Stimulated activated CD4-positive, alpha-beta T cell treated with anti-CD3 and anti-CD28 coated beads, TNF-alpha, amount 100 ng/mL, for 48 hours (primary cell): ENCODE results near the gene FAIM2.
"Not testable (repeated sequence)": the region's sequence is repeated elsewhere in the genome, so short reads cannot be mapped to it uniquely, and the experiment has no call there.

ENCODE experiments used
- DNase-seq, 3 donors: peaks; one replicate each; pipeline ENCODE4 v3.0.0-alpha.2; 2020; ENCODE audit warnings: low read depth in 3 of 3

The FAIM2 gene

DNA sequence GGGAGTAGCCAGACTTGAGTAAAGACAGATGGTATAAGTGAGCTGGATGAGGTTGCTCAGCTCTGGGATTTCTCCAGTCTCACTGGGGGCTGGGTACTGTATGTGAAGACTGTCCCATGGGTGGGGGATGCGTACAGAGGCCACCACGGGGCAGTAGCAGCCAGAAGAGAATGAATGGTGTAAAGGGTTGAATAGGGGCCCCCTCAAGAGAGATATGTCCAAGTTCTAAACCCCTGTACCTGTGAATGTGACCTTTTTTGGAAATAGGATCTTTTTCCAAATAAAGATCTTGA is 39.0 kb downstream of the FAIM2 start:
- DNase-seq: no peak

DNA sequence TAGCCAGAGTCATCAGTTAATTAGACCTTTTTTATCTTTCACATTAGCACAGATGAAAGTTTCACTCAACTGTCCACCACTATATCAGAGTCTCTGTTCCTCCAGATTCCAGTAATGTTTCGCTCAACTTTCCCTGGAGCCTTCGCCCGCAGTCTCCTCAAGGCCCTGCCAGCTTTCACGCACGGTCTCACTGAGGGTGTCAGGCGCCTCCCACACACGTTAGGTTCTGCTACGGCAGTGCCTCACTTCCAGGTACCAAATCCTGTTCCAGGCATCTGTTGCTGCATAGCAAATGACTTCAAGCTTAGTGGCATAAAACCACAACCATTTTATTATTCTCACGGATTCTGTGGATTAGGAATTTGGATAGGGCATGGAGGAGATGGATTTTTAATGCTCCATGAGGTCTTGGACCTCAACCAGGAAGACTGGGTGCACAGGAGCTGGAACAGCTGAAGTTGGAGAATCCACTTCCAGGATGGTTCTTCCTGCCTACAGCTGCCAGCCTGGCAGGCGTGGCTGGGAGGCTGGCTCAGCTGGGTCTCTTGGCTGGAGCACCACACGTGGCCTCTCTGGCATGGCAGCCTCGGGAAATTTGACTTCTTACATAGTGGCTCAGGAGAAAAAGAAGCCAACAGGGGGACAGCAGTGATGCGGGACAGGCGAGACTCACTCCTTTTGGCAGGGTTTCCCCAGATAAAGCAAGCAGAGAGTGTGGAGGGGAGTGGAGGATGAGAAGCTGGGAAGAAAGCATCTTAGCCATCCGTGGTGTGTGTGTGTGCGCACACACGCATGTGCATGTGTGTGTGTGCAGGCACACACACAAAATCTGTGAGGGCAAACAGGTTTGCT is 39.5 kb downstream of the FAIM2 start:
- DNase-seq: no peak

DNA sequence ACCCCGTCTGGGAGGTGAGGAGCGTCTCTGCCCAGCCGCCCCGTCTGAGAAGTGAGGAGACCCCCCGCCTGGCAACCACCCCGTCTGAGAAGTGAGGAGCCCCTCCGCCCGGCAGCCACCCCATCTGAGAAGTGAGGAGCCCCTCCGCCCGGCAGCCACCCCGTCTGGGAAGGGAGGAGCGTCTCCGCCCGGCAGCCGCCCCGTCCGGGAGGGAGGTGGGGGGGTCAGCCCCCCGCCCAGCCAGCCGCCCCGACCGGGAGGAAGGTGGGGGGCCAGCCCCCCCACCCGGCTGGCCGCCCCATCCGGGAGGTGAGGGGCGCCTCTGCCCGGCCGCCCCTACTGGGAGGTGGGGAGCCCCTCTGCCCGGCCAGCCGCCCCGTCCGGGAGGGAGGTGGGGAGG is 42.8 kb downstream of the FAIM2 start:
- DNase-seq: not testable (repeated sequence)

DNA sequence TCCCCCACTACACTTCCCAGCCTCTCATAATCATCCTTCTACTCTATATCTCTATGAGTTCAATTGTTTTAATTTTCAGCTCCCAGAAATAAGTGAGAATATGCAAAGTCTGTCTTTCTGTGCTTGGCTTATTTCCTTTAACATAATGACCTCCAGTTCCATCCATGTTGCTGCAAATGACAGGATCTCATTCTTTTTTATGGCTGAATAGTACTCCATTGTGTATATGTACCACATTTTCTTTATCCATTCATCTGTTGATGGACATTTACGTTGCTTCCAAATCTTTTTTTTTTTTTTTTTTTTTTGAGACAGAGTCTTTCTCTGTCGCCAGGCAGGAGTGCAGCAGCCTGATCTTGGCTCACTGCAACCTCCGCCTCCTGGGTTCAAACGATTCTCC is 47.8 kb downstream of the FAIM2 start:
- DNase-seq: not testable (repeated sequence)

DNA sequence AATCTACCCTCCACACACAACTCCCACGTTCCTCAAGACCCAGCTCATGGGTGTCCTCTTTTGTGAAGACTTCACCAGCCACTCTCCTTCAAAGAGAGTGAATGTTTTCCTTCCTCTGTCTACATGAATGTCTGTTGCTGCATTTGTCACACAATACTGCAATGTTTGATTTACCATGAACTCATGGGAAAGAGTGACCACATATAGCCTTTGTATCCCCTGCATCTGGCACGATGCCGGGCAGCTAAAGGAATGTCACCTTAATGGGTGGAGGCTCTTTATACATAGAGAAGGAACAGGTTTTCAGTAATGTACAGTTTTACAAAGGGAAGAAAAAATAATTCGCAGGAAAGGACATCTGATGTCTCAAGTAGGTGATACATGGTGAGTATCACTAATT is 48.7 kb downstream of the FAIM2 start:
- DNase-seq: no peak

DNA sequence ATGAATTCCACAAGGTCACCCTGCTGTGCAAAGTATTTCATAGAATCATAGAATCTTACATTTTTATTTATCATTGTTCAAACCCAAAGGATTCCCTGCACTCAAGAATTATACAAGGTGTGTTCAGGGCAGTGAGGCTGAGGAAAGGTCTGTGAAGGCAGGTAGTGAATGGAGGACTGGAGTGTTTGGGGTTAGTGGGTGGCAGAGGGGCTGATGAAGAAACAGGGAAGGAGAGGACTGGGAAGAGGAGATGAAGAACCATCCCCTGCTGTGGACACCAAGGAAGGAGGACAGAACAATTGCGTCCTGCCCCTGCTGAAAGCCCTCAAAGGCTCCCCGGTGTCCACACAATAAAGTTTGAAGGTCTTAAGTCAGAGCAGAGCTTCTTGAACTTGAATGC is 50.0 kb downstream of the FAIM2 start:
- no peak for DNase-seq

DNA sequence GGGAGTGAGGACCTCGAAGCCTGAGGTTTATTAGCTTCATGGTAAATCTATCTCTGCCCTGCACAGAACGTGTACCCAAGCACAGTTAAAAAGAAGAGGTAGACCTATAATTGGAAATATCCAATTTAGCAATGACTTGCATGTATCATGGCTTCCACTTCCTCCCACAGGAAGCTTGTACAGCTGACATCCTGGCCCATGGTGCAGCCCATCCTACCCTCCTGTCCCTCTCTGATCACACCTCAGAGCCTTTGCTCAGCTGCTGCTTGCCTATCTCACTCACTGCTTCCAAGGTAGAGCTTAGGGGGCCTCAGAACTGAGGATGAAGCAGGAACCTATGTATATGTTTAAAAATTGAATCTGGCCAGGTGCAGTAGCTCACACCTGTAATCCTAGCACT is 56.5 kb downstream of the FAIM2 start:
- DNase-seq: no peak

DNA sequence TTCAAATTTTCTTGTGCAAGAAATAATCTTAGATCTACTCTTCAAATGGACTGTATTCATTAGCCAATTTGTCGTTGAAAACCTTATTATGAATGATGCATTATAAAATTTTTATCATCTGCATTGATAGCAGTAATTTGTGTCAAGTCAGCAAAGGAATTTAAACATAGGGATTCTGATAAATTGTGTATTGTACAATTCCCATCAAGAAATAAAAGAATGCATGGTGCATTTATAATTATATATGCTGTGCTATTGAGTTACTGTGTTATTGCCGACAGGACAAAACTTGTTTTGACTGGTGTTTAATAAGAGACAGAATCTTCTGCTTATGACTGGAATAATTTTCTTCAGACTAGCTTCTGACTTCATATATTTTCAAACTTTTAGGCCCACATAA is 57.7 kb downstream of the FAIM2 start:
- no peak for DNase-seq

DNA sequence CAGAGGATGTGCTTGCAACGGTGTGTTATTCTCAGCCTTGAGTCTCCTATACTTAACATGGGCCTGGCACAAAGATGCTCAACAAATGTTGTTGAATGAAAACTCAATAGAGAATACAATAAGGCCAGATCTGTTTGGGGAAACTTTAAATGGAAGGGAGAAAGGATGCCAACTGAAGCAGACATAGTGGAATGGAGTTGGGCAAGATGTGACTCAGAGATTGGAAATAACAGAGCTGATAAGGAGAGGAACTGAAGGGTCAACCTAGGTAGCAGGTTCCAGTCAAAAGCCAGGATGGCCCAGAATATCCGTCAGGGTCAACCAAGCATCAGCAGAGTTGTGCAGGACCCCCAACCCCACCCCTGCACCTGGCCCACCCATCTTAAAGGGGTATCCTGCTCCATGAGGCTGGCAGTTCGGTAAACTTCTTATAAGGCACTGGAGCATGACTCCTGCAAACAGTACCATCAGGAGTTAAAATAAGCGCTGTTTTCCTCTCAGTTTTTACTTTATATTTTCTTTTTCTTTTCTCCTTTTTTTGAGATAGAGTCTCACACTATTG is 59.7 kb downstream of the FAIM2 start:
- no peak for DNase-seq

DNA sequence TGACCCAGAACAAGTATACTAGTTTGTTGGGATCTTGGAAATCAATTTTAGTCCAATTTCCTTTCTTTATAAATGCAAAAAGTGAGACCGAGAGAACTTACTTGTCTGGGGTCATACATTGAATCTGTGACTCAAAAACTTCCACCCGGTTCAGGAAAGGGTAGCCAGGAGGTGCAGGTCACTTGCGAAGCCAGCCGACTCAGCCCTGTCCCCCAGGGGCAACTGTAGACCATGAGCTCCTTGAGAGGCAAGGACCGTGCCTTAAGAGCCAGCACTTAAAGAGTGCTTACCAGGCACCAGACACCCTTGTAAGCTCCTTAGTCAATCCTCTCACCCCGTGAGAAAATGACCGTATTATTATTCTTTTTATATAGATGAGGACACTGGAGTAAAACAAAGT is 60.3 kb downstream of the FAIM2 start:
- DNase-seq: no peak

DNA sequence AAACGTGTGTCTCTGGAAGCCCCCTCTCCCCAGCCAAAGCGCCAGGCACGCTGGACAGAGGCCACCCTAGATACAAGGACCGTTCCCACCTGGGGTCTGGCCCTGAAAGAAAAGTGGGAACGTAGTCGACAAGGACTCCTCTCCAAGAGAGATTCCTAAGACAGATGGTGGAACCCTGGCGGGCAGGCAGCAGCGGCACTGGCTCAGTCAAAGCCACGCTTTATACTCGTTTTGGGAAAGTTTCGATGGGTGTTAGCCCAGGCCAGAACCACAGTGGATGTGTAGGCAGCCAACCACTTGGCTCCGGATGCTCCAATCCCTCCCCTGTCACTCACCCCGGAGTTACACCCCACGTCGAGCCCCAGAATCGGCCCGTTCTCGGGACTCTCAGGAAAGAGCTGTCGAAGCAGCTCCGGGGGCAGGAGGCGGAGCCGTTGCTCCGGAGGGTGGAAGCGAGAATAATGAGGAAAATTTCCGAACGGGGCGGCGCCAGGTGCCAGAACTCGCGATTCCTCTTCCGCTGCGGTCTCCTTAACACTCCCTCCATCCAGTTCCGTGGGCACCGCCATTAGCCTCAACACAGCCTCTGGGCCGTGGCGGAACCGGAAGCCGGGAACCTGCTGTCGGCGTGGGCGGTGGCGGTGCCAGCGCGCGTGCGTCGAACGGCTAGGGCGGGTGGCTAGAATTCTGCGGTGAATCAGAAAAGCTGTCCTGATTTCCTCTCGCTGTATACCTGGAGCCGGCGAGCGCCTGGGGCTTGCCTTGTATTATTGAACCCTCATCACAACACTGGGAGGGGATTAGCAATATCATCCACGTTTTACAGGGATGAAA is 61.0 kb downstream of the FAIM2 start, which contains the start of gene BCDIN3D:
BCDIN3D (minus strand) TSS at position 588 of the 834 bp plus-strand sequence; CDS start at position 569, 19 bp downstream.
- peak; percentile 90 to 93 (median 91) for DNase-seq

DNA sequence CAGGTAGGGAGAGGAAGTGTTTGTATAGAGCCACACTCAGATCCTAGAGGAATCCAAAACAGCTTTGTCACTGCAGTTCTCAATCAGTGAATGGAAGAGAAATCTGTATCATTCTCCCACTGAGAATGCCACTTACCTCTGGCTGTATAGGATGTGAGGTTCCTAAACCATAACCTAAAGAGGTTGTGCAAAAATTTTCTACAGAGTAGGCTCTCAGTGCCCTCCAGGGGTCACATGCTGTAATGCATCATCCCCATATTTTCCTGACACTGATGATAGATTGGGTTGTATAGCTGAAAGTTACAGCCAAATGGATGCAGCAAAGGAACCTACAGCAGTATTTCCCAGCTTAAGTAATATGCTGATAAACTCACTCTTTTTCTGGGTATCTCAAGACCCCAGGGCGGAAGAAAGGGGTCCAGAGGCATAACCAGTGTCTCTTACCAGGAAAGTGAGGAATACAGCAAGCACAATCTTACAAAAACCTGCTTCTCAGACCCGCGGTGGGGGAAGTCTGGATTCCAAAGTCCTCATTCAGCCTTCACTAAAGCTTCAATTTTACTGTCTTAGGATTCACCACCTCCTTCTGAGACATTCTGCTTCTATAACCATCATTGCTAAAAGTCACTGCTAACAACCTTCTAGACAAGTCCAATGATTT is 64.6 kb downstream of the FAIM2 start:
- DNase-seq: no peak

DNA sequence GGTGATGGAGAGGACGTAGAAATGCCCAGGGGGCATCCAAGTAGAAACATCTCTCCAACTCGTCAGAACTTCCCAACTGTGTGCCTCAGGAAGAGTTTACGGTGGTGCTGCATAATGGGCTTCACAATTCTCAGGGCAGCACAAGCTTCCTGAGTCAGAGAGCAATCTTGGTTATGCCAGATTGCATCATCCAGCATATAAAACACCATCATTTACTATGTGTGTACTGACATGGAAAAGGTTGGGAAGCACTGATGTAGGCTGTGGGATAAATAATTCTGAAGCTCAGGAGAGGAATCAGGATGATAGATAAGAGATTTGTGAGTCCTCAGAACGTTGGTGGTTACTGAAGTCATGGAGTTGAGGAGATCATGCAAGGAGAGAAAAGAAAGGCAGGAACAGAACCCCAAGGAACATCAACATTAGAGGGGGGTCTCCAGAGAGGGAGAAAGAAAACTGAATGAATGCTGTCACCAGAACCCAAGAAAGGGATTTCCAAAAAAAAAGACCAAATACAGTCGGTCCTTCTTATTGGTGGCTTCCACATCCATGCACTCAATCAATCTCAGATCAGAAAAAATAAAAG is 70.8 kb downstream of the FAIM2 start:
- no peak for DNase-seq

DNA sequence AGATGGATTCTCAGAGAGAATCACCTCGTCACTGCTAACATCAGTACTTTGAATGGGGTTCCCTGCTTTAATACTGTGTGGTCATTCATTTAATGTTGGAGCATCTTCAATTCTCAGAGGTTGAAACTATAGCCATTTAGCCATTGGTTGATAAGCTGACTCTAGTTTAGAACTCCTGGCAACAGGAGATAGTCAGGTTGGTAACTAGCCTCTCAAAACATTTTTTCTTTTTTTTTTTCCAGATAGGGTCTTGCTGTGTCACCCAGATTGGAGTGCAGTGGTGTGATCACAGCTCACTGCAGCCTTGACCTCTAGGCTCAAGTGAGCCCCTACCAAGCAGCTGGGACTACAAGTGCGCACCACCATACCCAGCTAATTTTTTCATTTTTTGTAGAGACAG is 72.0 kb downstream of the FAIM2 start:
- no peak for DNase-seq

DNA sequence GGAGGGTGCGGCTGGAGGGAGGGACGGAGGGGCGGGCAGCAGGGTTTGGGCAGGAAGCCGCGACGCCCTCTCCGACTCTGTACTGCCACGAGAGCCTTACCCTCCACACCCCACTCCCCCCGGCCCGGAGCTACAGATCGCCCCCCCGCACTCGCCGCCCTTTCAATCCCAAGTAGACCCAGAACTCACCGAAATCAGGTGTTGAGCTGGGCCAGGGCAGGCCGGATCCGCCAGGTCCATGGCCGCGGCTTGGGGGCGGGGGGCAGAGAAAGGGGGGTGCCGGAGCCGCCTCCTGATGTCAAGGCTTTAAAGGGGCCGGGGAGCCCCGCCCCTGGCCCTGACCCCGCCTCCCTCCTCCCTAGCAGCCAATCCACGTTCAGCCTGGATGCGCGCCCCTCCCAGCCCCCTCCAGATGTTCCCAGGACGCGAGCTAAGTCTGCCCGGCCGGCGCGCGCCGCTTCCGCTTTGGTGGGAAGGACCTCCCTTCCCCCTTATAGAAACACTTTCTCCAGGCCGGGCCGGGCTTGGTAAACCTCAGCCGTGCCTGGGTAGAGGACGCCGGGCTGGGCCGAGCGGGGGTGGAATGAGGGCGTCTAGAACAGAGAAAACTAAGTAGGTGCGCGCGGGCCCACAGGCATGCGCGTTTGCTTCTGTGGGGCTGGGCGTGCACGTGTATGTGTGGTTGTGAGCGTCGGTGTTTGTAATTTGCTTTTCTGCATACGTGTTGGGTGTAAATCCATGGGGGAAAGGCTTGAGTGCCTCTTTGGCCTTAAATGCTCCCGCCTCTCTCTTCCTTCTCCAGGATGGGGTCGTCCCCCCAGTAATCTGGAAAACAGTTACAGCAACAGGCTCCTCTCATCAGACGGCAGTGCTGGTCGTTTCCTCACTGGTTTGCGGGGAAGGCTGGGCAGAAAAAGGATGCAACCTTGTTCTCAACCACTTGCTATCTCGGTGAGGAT is 75.3 kb downstream of the FAIM2 start, which contains the start of gene NCKAP5L:
NCKAP5L (minus strand) TSS at position 281 of the 959 bp plus-strand sequence. CDS start 24,369 bp downstream, outside the sequence.
- DNase-seq: peak; percentile 86 to 92 (median 89)

DNA sequence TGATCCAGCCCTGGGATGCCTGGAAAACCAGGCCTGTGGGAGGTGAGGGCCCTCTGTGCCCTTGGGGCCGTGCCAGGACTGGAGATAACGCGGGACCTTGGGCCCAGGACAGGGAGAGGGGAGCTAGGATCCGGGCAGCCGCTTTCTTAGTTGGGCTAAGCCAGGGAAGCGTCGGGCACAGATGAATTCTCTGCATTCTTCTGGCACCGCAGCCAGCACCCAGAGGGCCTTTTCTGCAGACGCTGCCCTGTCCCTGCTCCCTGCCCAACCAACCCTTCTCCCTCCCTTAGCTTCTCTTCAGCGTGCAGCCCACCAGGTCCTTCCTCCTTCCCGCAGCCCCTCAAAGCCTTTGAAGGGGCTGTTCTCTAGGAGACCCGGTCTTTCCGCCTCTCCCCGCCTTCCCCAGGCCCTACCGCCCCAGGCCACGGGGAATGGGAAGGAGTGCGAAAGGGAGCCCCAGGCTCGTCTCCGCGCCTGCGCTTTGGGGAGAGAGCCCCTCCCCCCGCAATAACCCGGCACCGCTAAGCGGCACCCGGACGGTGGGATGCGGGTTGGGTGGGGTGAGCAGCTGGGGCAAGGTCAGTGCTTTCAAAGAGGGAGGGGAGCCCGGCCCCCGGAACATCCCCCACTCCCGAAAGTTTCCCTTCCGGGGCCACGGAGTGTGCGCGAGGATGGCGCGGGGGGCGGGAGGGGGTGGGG is 76.2 kb downstream of the FAIM2 start:
- DNase-seq: peak in 1 of 3 donors; percentile 14

DNA sequence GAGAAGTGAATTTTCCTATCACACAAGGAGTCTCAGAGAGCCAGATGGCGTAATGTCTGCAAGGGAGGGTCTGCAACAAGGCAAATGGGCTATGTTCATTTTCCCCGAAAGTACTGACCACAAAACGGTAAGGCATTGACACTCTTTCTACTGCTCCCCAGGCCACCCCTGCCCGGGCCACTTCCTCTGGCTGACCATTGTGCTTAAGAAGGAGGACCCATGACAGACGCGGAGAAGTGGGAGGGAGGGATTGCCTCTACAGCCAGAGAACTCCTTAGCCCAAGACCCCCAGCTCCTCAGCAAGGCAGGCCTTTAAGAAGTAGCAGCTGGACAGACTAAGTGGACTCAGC is 76.7 kb downstream of the FAIM2 start:
- no peak for DNase-seq

DNA sequence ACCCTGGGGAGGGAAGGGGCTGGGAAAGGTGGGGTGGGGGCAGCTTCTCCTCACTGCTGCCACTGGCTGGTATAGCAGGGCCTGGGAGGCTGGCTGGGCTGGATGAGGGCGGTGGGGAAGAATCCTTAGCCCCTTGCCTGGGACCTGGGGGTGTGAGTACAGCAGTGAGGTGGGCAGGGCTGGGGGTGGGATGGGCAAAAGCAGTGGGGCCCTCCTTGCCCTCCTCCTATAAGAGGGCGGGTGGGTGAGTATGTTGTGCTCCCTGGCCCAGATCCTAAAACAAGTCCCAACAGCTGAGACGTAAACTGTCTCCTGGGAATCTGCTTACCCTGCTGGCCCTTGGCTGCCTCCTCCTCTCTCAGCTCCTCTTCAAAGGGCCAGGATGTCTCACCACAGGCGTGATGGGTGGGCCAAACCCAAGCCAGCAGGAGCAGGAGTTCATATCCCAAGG is 77.7 kb downstream of the FAIM2 start:
- no peak for DNase-seq

DNA sequence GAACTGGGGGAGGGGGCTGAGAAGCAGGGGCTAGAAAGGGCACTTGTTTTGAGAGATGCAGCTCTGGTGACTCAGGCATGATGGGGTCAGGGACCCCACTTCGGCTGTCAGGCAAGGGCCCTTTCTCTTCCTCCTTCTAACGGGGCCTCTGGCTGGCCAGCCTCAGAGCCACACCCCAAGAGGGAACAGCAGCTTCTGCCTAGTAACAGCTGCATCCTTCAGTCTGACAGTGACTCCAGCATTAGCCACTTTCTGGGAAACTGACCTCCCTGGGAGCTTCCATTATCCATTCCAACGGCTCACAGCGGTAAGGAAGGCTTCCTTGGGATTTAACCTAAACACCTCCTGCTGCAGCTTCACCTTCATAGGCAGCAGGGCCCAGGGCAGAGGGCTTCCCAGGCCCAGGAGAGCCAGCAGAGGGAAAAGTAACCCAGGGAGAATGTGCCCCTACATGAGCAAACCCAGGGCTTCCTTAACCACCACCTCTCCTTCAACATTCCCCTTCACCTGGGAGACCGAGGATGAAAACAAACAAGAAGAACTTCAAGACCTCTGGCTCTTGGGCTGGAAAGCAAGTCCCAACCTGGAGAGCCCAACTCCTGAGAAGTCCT is 78.2 kb downstream of the FAIM2 start:
- DNase-seq: no peak
